Panc1 (cell line): ENCODE results near the gene ZNF414. TPM values are rescaled to one million over a fixed set of nuclear protein-coding genes. Genes with fewer than 3 reads are reported as not detected.

ENCODE experiments used
- ATAC-seq: fragments of 200-7000 bp; cut with Tn5 transposase; 2 replicates; pipeline ENCODE4 v1.9.1; 2020; ENCODE audit warnings: mild to moderate bottlenecking, moderate library complexity
- BruUV-seq: library from RNA; stranded (reverse); fragments of 400-500 nt; replicated peaks from 2 replicates; lab custom pipeline; 2021; lab: Mats Ljungman, UMichigan
- CTCF ChIA-PET: fragments of 300-600 bp; sonication (Branson Sonifier 250); formaldehyde crosslinking; loops from one replicate; lab custom pipeline; 2022; ENCODE audit warnings: antibody characterized with exemption; lab: Charles Lee
- POLR2A ChIA-PET: fragments of 300-600 bp; sonication (Branson Sonifier 250); formaldehyde crosslinking; loops from one replicate; lab custom pipeline; 2022; ENCODE audit warnings: antibody characterized with exemption; lab: Charles Lee
- DNase-seq: peaks from one replicate; pipeline ENCODE4 v3.0.0-alpha.2; 2010; ENCODE audit warnings: low read depth, low spot score
- H3K27ac ChIP-seq: 2 replicates; pipeline ENCODE4 v1.5.1; 2011; ENCODE audit warnings: mild to moderate bottlenecking, low read length, inconsistent platforms
- H3K27me3 ChIP-seq: fragments of 200-500 bp; sonication (Bioruptor generic); 2 replicates; pipeline ENCODE4 v1.6.0; 2014; ENCODE audit warnings: low read length, inconsistent platforms; ENCODE audit not compliant: control insufficient read depth, insufficient read depth
- H3K36me3 ChIP-seq: fragments of 200-500 bp; sonication (Bioruptor generic); 2 replicates; pipeline ENCODE4 v1.5.1; 2014; ENCODE audit warnings: inconsistent platforms, mild to moderate bottlenecking, low read length, moderate library complexity; ENCODE audit not compliant: control insufficient read depth, insufficient read depth
- H3K4me1 ChIP-seq: 2 replicates; pipeline ENCODE4 v1.5.1; 2011; ENCODE audit warnings: inconsistent platforms, mild to moderate bottlenecking, low read length, moderate library complexity; ENCODE audit not compliant: control insufficient read depth, insufficient read depth
- H3K4me3 ChIP-seq, 2 experiments: 2 replicates each; pipeline ENCODE4 v1.5.1; 2011 to 2012; ENCODE audit warnings: low read depth in 2 of 2, low read length in 2 of 2, mild to moderate bottlenecking in 2 of 2, inconsistent platforms in 1 of 2, moderate library complexity in 1 of 2
- H3K9me3 ChIP-seq: fragments of 200-500 bp; sonication (Bioruptor generic); 2 replicates; pipeline ENCODE4 v1.5.1; 2014; ENCODE audit warnings: low read depth, mild to moderate bottlenecking, inconsistent platforms, low read length, moderate library complexity; ENCODE audit not compliant: control insufficient read depth, insufficient read depth
- CTCF ChIP-seq: fragments of 450-650 bp; IDR thresholded peaks from 2 replicates; pipeline ENCODE4 v1.5.1; 2017; ENCODE audit warnings: mild to moderate bottlenecking
- POLR2AphosphoS5 ChIP-seq: IDR thresholded peaks from 2 replicates; pipeline ENCODE4 v1.6.1; 2012; ENCODE audit warnings: mild to moderate bottlenecking, low read depth, low read length, moderate library complexity
- REST ChIP-seq, 2 experiments: IDR thresholded peaks; 2 replicates each; pipeline ENCODE4 v1.6.1; 2011 to 2012; ENCODE audit warnings: low read depth in 2 of 2, control low read depth in 1 of 2, low read length in 1 of 2, mild to moderate bottlenecking in 1 of 2, moderate library complexity in 1 of 2; ENCODE audit not compliant: insufficient read depth in 1 of 2
- SIN3A ChIP-seq: IDR thresholded peaks from 2 replicates; pipeline ENCODE4 v1.6.1; 2012; ENCODE audit warnings: low read depth, mild to moderate bottlenecking, low read length, moderate library complexity, borderline replicate concordance; ENCODE audit not compliant: insufficient read depth
- TCF7L2 ChIP-seq: IDR thresholded peaks from 2 replicates; pipeline ENCODE4 v1.6.1; 2011; ENCODE audit warnings: mild to moderate bottlenecking, low read depth, low read length, inconsistent platforms
- in situ Hi-C: cut with HindIII; loops from 2 replicates; pipeline ENCODE4 v1.10.0; 2016; ENCODE audit warnings: low sequenced_read_pairs, low pct_unique_long_range_greater_than_20kb
- intact Hi-C: fragments of 100-400 bp; cut with micrococcal nuclease; formaldehyde crosslinking; loops from one replicate; pipeline ENCODE4 v1.10.0; 2022; ENCODE audit not compliant: unreplicated experiment
- total RNA-seq: library from RNA; stranded (reverse); gene quantifications from one replicate; pipeline ENCODE4 v1.2.1, GENCODE V29; 2021; ENCODE audit not compliant: unreplicated experiment

Gene ZNF414
- total RNA-seq, 1 experiment from 2014 or later = 37.1 TPM

GRCh38 chr19:8511573-8512101 is 2.3 kb downstream of the ZNF414 start:
- Histone ChIP-seq H3K9me3 (no peaks in the 10 kb centered on the region), H3K27ac (no peak overlapping the region), H3K27me3 (no peaks in the 10 kb centered on the region), H3K4me3 (no peak overlapping the region), H3K36me3 (no peaks in the 10 kb centered on the region), H3K4me1 (peaks cover 9% of the 10 kb centered on the region)
- intact Hi-C loops (no loop called here), in situ Hi-C loops (no loop called here)
- no TSS peak for BruUV-seq
- ChIA-PET POLR2A (no interaction called here), CTCF (no interaction called here)
- DNase-seq (no peak), ATAC-seq (no peak)
- TF ChIP-seq SIN3A (no peak), CTCF (no peak), REST (IDR thresholded peaks at IDR 0.05; ENCODE audit: insufficient read depth in 1 of 2, low read depth in 2 of 2, low read length in 1 of 2) (no peak), POLR2AphosphoS5 (no peak; the same call in 1 of the 2 replicates), TCF7L2 (no peak)

GRCh38 chr19:8510589-8511115 is 3.3 kb downstream of the ZNF414 start:
- POLR2A ChIA-PET = no interaction called here
- no peak for ATAC-seq

More at GRCh38 chr19:8510589-8511115, 3.3 kb downstream of the ZNF414 start:
- in situ Hi-C loops = no loop called here
- H3K27ac ChIP-seq = no peak overlapping the region
- H3K4me3 ChIP-seq = no peak overlapping the region
- CTCF ChIA-PET = no interaction called here
- H3K36me3 ChIP-seq = no peaks in the 10 kb centered on the region
- DNase-seq = no peak
- intact Hi-C loops = no loop called here
- no peaks in the 10 kb centered on the region for H3K27me3 ChIP-seq
- H3K4me1 ChIP-seq = peaks cover 9% of the 10 kb centered on the region
- H3K9me3 ChIP-seq = no peaks in the 10 kb centered on the region
- TF ChIP-seq REST (IDR thresholded peaks at IDR 0.05; ENCODE audit: insufficient read depth in 1 of 2, low read depth in 2 of 2, low read length in 1 of 2) = no peak
- TF ChIP-seq SIN3A = no peak
- no peak for TF ChIP-seq CTCF
- TF ChIP-seq TCF7L2 = no peak
- no peak for TF ChIP-seq POLR2AphosphoS5
- no TSS peak for BruUV-seq
